ENCODE results near the gene CFAP92. TPM values are rescaled to one million over a fixed set of nuclear protein-coding genes. Genes with fewer than 3 reads are reported as not detected.
A peak's percentile ranks its signal among the peaks of the same experiment; 100 is the strongest.

Gene CFAP92
- total RNA-seq, 1 donor from 2014 or later = 0.51 TPM

DNA sequence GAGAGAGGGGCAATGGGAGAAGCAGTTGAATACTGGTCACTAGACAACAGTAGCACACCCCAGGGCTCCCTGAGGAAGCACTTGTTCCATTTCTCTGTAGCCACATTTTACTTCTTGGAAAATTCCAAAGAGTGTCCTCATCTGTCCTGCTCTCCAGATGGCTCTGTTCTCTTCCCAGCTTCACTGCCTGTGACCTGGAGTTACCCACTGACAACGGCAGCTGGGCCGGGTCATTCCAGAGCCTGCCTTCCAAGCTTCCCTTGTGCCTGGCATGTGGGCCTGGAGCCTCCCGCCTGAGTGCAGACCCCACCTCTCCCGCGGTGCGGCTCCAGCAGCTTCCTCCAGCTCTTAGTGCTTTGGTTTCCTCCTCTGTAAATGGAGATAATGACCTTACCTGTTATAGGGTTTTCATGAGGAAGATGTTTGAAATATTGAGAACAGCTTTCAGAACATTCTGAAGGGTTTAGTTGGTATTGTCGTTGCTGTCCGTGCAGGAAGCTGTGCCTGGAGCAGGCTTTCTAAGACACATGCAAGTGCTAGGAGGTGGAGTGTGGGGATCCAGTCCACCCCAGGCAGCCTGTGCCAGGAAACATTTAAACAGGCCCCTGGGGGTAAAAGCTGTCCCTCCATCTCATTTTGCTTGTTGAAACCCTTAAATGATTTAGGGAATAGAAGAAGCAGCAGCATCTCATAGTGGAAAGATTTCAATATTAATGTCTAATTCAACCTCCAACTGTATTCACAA lies 32.0 kb upstream of the CFAP92 start:
- no peak for DNase-seq (ENCODE audit: low read depth in 2 of 2)

DNA sequence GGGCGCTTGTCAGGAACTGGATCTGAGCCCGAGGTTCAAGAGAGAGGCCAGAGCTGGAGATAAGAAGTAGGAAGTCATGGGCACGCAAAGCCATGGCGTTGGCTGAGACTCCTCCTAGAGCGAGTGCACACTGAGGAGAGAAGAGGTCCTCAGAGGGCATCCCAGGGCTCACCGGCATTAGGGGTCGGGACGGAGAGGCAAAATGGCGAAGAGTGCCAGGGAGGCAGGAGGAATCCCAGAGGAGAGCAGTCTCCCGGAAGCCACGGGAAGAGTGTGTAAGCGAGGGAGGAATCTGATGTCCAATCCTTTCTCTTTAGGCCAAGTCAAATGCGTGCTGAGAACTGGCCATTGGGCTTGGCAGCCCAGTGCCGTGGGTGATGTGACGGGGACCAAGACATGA lies 31.2 kb upstream of the CFAP92 start:
- no peak for DNase-seq (ENCODE audit: low read depth in 2 of 2)

GRCh38 chr3:129023909-129024308 lies 30.0 kb upstream of the CFAP92 start:
- DNase-seq (ENCODE audit: low read depth in 2 of 2) = peak in 1 of 2 donors; percentile 50

DNA sequence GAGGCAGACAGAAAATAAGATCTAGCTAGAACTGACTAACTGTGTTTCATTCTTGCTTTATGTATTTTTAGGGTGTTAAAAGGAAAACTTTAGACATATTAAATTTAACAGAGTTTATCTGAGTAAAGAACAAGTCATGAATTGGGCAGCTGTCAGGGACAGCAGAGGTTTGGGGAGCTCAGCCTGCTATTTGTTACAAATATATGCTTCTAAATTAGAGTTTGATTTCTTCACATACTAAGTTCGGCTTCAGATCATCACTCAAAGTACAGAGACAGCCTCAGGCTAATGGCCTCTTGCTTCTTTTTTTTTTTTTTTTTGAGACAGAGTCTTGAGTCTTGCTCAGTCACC lies 29.1 kb upstream of the CFAP92 start:
- DNase-seq (ENCODE audit: low read depth in 2 of 2) = no peak

DNA sequence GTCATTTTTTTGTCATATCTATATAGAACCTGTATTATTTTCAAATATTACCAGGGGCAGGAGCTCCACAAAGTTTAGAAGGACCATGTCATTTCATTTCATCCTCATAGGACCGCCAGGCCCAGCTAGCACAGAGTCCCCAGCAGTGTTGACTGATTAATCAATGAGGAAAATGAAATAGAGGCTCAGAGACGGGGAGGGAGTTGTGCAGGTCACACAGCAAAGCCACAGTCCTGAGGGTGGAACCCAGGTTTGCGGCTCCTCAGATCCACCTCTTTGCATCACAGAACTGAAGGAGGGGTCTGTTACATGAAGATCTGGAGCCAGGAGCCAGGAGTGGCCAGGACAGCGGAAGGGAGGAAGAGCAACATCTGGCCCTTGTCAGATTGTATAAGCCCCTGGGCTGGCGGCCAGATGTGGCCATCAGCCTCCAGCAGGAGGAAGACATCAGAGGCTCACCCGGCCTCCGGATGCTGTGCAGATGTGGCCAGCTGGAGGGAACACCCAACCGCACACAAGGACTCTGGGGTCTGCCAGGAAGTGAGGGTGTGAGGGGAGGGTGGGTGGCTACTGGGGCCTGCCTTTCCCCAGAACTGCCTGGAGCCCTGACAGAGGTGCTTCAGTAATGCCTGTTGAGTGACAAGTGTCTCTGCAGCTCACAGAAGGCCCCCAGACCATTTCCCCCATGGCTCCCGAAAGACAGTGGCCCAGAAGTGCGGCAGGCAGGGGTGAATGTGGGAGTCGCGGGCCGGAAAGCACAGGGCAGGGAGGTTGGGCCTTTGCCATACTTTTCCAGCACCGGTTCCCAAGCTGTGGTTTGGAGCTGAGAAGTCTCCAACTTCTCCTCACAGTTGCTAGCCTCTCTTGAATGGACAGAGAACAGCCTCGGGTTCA lies 28.5 kb upstream of the CFAP92 start:
- DNase-seq (ENCODE audit: low read depth in 2 of 2) = no peak

- peak in 1 of 2 donors; percentile 56 for DNase-seq (ENCODE audit: low read depth in 2 of 2)
Measured at GRCh38 chr3:129021140-129021551, 27.3 kb upstream of the CFAP92 start.

- no peak for DNase-seq (ENCODE audit: low read depth in 2 of 2)
Measured at GRCh38 chr3:129020691-129021090, 26.8 kb upstream of the CFAP92 start.

DNA sequence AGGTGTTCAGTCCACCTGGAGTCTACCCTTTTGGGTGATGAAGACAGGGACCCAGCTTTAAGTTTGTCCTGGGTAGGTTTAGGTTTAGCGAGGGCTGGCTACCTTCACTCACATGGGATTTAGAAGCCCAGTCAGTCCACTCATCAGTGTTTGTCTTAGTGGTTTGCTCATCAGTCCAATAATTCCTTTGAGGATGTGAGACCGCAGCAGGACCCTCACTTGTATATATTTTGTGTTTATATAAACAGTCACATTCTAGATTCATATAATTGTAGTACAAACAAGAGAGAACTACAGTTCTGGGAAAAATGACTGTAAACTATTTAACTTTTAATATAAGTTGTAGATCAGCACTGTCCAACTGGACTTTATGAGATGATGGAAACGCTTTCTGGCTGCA lies 25.4 kb upstream of the CFAP92 start:
- DNase-seq (ENCODE audit: low read depth in 2 of 2) = no peak

- DNase-seq (ENCODE audit: low read depth in 2 of 2) = no peak
Measured at GRCh38 chr3:129018751-129019150, 24.9 kb upstream of the CFAP92 start.

GRCh38 chr3:129018271-129018670 lies 24.4 kb upstream of the CFAP92 start:
- DNase-seq (ENCODE audit: low read depth in 2 of 2) = no peak

DNA sequence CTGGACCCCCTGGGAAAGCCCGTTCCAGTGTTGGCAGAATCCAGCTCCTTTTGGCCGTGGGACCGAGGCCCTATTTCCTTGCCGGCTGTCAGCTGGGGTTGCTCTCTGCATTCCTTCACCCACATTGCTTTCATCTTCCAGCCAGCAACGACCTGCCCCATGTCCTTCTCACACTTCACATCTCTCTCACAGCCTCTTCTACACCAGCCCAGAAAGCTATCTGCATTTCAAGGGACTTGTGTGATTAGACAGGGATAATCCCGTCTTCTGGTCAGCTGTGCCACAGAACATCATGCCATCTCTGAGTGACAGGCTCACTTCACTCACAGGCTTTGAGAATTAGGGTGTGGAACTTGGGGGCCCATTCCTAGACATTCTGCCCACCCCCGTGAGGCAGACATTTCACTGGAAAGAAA lies 23.6 kb upstream of the CFAP92 start:
- DNase-seq (ENCODE audit: low read depth in 2 of 2) = no peak

- DNase-seq (ENCODE audit: low read depth in 2 of 2) = peak; percentile 69 to 70
Measured at GRCh38 chr3:129016720-129017483, 23.0 kb upstream of the CFAP92 start.

- DNase-seq (ENCODE audit: low read depth in 2 of 2) = peak; percentile 64 to 74
Measured at GRCh38 chr3:129016356-129016719, 22.5 kb upstream of the CFAP92 start.

DNA sequence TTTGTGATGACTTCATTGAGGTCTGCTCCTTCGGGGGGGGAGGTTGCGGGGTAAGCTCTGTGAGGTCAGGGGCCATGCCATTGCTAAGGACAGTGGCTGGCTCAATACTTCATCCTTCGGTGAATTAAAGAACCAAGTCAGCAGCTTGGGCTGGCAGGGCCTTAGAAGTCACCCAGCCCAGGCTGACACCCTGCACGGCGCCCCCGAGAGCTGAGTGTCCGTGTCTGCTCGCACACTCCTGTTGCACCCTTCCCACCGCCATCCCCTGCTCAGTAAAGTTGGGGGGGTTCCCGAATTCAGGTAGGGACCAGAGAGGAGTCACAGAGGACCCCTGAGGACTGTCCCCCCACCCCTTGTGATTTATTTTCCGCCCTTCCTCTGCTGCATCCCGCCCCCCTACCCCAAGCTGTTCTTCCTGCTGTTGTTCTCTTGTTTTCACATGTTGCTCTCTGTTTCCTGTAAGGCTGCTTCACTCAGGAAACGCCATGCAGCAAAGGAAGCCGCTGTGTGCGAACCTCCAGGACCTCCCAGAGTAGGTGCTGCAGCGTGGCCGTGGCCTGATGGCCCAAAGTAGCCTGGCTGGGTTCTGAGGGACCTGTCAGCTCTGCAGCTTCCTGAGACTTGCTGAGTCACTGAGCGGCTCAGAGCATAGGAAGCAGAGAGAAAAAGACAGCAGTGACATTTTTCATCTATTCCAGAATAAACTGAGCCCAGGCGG lies 21.7 kb upstream of the CFAP92 start:
- peak; percentile 99 to 100 for DNase-seq (ENCODE audit: low read depth in 2 of 2)

DNA sequence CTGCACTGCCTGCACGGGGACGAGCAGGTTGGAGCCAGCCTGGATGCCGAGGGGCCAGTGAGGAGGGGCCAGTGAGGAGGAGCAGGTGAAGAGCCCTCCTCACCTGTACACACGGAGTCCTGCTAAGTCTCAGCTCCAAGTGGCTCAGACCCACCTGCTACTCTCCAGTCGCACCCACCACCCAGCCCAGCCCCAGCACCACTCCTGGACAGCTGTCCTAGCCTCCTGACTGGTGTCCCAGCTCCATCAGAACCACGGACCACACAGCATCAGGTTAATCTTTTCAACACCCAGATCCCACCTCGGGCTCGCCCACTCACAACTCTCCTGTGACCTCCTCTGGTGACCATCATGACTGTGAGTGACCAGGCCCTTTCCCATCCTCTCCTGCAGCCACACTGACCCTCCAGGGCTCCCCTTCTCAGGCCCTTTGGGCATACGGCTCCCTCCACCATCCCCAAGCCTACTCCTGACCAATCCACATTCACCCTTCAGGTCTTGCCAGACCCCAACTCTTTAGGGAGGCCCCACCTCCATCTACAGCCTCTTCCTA lies 21.0 kb upstream of the CFAP92 start:
- DNase-seq (ENCODE audit: low read depth in 2 of 2) = no peak

DNA sequence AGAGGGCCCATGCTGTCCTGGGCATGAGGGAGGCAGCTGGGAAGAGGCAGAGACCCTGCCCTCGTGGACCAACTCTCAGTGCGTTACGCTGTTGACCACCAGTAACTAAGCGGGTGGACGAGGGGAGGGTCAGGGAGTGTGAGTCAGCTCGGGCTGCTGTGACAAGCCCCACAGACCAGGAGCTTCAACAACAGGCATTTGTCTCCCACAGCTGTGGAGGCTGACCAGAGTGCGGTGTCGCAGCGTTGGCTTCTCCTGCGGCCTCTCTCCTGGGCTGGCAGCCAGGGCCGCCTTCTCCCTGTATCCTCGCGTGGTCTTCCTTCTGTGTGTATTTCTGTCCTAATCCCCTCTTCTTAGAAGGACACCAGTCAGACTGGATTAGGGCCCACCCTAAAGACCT lies 20.3 kb upstream of the CFAP92 start:
- peak in 1 of 2 donors; percentile 67 for DNase-seq (ENCODE audit: low read depth in 2 of 2)

- no peak for DNase-seq (ENCODE audit: low read depth in 2 of 2)
Measured at GRCh38 chr3:129013491-129013891, 19.6 kb upstream of the CFAP92 start.

GRCh38 chr3:129010310-129010956 lies 16.6 kb upstream of the CFAP92 start:
- DNase-seq (ENCODE audit: low read depth in 2 of 2) = no peak

DNA sequence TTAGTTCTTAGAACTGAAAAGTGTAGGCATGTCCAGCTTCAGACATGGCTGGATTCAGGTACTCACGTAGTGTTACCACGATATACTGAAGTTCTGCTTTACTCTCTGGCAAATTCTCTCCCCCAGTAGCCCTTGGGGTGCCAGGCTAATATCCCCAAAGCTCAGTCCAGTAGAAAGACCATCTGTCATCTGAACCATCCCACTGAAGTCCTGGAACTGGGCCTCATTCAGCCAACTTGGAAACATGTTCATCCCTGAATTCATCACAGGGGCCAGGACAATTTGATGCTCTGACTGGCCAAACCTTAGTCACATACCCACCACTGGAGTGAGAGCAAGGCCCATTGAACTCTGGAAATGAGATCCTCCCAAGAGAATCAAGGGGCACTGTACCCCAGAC lies 15.4 kb upstream of the CFAP92 start:
- DNase-seq (ENCODE audit: low read depth in 2 of 2) = no peak

- no peak for DNase-seq (ENCODE audit: low read depth in 2 of 2)
Measured at GRCh38 chr3:129007792-129008191, 13.9 kb upstream of the CFAP92 start.

- no peak for DNase-seq (ENCODE audit: low read depth in 2 of 2)
Measured at GRCh38 chr3:129006864-129007263, 13.0 kb upstream of the CFAP92 start.

Measured in dermis microvascular lymphatic vessel endothelial cell (primary cell).